ENCODE results near the gene XPNPEP2. TPM values are rescaled to one million over a fixed set of nuclear protein-coding genes. Genes with fewer than 3 reads are reported as not detected.

Gene XPNPEP2
- total RNA-seq, 1 experiment from 2014 or later: not detected

DNA sequence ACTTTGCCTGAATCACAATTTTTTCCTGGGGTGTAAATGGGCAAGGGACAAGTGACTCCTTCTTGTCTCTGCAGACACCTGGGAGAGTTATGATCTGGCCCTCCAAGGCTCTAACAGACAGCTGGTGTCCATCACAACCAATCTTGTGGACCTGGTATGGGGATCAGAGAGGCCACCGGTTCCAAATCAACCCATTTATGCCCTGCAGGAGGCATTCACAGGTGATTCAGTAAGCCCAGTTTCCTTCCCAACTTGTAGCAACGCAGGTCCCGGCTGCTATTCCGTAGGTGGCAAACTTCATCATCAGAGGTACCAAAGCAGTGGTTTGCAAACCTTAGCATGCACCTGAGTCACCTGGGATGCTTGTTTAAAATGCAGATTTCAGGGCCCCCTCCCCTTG, 8.8 kb downstream of the XPNPEP2 start:
- H3K27ac ChIP-seq (ENCODE audit: low read length): no peak overlapping the region
- ATAC-seq (no peak), DNase-seq (ENCODE audit: low read depth, low spot score) (no peak)
- no peaks in the 10 kb centered on the region for H3K9me3 ChIP-seq (ENCODE audit: control insufficient read depth, insufficient read depth, low read depth, low read length)
- H3K36me3 ChIP-seq (ENCODE audit: control insufficient read depth, insufficient read depth, low read length): no peaks in the 10 kb centered on the region
- H3K4me1 ChIP-seq (ENCODE audit: control insufficient read depth, insufficient read depth, low read length): no peaks in the 10 kb centered on the region
- ChIA-PET CTCF (no interaction called here), POLR2A (no interaction called here)
- no TSS peak for BruUV-seq (replicated peaks)
- intact Hi-C loops (cut with micrococcal nuclease; ENCODE audit: unreplicated experiment): no loop called here
- H3K27me3 ChIP-seq (ENCODE audit: control insufficient read depth, insufficient read depth, low read length): peaks cover 3% of the 10 kb centered on the region; the same call in 1 of the 2 replicates
- in situ Hi-C loops (cut with HindIII; ENCODE audit: low pct_unique_long_range_greater_than_20kb, low sequenced_read_pairs): no loop called here
- no peak overlapping the region for H3K4me3 ChIP-seq (ENCODE audit: low read depth in 2 of 2, low read length in 2 of 2)
- TF ChIP-seq POLR2AphosphoS5 (IDR thresholded peaks at IDR 0.05; ENCODE audit: low read depth, low read length): no peak
- no peak for TF ChIP-seq SIN3A (IDR thresholded peaks at IDR 0.05; ENCODE audit: borderline replicate concordance, insufficient read depth, low read depth, low read length)
- TF ChIP-seq, protein P1, sequence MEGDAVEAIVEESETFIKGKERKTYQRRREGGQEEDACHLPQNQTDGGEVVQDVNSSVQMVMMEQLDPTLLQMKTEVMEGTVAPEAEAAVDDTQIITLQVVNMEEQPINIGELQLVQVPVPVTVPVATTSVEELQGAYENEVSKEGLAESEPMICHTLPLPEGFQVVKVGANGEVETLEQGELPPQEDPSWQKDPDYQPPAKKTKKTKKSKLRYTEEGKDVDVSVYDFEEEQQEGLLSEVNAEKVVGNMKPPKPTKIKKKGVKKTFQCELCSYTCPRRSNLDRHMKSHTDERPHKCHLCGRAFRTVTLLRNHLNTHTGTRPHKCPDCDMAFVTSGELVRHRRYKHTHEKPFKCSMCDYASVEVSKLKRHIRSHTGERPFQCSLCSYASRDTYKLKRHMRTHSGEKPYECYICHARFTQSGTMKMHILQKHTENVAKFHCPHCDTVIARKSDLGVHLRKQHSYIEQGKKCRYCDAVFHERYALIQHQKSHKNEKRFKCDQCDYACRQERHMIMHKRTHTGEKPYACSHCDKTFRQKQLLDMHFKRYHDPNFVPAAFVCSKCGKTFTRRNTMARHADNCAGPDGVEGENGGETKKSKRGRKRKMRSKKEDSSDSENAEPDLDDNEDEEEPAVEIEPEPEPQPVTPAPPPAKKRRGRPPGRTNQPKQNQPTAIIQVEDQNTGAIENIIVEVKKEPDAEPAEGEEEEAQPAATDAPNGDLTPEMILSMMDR (IDR thresholded peaks at IDR 0.05): no peak
- TF ChIP-seq, protein P2, sequence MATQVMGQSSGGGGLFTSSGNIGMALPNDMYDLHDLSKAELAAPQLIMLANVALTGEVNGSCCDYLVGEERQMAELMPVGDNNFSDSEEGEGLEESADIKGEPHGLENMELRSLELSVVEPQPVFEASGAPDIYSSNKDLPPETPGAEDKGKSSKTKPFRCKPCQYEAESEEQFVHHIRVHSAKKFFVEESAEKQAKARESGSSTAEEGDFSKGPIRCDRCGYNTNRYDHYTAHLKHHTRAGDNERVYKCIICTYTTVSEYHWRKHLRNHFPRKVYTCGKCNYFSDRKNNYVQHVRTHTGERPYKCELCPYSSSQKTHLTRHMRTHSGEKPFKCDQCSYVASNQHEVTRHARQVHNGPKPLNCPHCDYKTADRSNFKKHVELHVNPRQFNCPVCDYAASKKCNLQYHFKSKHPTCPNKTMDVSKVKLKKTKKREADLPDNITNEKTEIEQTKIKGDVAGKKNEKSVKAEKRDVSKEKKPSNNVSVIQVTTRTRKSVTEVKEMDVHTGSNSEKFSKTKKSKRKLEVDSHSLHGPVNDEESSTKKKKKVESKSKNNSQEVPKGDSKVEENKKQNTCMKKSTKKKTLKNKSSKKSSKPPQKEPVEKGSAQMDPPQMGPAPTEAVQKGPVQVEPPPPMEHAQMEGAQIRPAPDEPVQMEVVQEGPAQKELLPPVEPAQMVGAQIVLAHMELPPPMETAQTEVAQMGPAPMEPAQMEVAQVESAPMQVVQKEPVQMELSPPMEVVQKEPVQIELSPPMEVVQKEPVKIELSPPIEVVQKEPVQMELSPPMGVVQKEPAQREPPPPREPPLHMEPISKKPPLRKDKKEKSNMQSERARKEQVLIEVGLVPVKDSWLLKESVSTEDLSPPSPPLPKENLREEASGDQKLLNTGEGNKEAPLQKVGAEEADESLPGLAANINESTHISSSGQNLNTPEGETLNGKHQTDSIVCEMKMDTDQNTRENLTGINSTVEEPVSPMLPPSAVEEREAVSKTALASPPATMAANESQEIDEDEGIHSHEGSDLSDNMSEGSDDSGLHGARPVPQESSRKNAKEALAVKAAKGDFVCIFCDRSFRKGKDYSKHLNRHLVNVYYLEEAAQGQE (IDR thresholded peaks at IDR 0.05; ENCODE audit: insufficient read depth in 1 of 2, low read depth in 2 of 2, low read length in 1 of 2): no peak
- no peak for TF ChIP-seq TCF7L2 (IDR thresholded peaks at IDR 0.05; ENCODE audit: low read depth, low read length)

- H3K27me3 ChIP-seq (ENCODE audit: control insufficient read depth, insufficient read depth, low read length): peaks cover 3% of the 10 kb centered on the region; the same call in 1 of the 2 replicates
- ATAC-seq: no peak
- no peaks in the 10 kb centered on the region for H3K36me3 ChIP-seq (ENCODE audit: control insufficient read depth, insufficient read depth, low read length)
- POLR2A ChIA-PET: no interaction called here
- H3K4me1 ChIP-seq (ENCODE audit: control insufficient read depth, insufficient read depth, low read length): no peaks in the 10 kb centered on the region
- BruUV-seq (replicated peaks): no TSS peak
- in situ Hi-C loops (cut with HindIII; ENCODE audit: low pct_unique_long_range_greater_than_20kb, low sequenced_read_pairs) (no loop called here), intact Hi-C loops (cut with micrococcal nuclease; ENCODE audit: unreplicated experiment) (no loop called here)
- no peak for DNase-seq (ENCODE audit: low read depth, low spot score)
- H3K9me3 ChIP-seq (ENCODE audit: control insufficient read depth, insufficient read depth, low read depth, low read length): no peaks in the 10 kb centered on the region
- no peak overlapping the region for H3K27ac ChIP-seq (ENCODE audit: low read length)
- TF ChIP-seq, protein P2 (IDR thresholded peaks at IDR 0.05; ENCODE audit: insufficient read depth in 1 of 2, low read depth in 2 of 2, low read length in 1 of 2): no peak
- no peak for TF ChIP-seq TCF7L2 (IDR thresholded peaks at IDR 0.05; ENCODE audit: low read depth, low read length)
- TF ChIP-seq, protein P1 (IDR thresholded peaks at IDR 0.05): no peak
- no peak for TF ChIP-seq SIN3A (IDR thresholded peaks at IDR 0.05; ENCODE audit: borderline replicate concordance, insufficient read depth, low read depth, low read length)
- no peak for TF ChIP-seq POLR2AphosphoS5 (IDR thresholded peaks at IDR 0.05; ENCODE audit: low read depth, low read length)
- CTCF ChIA-PET: no interaction called here
- H3K4me3 ChIP-seq (ENCODE audit: low read depth in 2 of 2, low read length in 2 of 2): no peak overlapping the region
Observed at GRCh38 chrX:129748305-129748704, 9.5 kb downstream of the XPNPEP2 start.
